Left hindlimb (tissue), 1 donor: ENCODE measurements around the gene TSN.

Experiments
- DNase-seq: peaks from one replicate; pipeline ENCODE4 v3.0.0-alpha.2; 2018

Gene TSN

GRCh38 chr2:121748202-121748601 is 7.2 kb upstream of the TSN start:
- DNase-seq = no peak

DNA sequence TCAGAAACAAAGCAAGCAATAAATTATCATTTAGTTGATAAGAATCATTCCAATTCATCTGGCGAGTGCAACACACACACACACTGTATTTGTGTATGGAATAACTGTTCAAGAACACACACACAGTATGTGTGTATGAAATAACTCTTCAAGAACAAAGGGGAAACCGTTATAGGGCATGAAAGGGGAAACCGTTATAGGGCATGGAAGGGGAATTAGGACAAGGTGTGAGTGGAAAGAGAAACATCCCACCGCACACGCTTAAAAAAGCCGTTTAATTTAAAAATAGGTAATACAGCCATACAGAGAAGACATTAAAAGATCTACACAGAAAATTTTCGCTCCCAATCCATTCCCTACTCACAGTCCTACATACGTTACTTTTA is 607 bp upstream of the TSN start:
- DNase-seq = no peak

DNA sequence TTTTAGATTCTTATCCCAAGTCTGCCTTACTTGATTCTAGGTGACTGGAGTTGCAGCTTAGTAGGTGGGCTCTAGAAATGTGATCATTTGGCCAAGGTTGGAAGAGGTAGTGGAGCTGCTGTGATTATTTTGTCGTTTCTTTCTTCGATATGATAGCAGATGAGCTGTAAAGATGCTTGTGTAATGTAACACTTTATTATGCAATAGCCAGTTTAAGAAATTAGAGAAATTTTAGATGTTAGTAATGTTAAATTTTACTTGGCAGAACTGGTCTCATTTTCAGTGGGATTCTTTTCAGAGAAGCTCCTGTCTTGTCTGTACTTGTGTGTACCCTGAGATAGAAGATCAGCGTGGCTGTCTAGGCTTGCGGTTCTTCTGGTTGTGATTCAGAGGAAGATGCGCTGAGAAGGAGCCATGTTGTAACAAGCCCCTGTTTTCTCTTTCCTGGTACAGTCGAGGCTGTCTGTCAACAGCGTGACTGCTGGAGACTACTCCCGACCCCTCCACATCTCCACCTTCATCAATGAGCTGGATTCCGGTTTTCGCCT is 9.3 kb downstream of the TSN start:
- DNase-seq = no peak

GRCh38 chr2:121766624-121767023 is 11.2 kb downstream of the TSN start:
- DNase-seq = no peak

DNA sequence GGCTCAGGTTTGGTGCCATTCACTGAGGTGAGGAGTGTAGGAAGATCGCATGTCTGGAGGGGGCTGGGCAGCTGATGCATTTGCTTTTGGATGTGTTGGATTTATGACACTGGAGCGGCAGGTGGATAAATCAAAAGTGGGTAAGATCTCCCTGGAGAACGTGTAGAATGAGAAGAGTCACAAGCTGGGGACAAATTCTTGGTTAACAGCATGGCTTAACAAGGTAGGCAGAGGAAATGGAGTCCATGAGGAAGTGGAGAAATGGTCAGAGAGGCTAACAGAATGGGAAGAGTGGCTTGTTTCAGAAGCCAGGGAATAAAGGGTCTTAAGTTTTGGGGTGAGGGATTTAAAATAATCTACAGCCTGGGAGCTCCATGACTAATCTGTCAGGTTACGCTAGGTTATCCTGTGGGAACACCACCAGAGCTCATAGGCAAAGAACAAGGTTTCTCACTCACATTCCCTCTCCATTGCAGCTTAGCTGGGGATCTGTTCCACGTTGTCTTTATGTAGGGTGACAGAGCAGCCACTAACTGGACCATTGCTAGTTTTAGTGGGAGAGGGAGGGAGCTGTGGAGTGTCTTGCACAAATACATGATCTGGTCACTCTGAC is 12.8 kb downstream of the TSN start:
- no peak for DNase-seq

GRCh38 chr2:121771976-121772742 is 16.7 kb downstream of the TSN start:
- no peak for DNase-seq

DNA sequence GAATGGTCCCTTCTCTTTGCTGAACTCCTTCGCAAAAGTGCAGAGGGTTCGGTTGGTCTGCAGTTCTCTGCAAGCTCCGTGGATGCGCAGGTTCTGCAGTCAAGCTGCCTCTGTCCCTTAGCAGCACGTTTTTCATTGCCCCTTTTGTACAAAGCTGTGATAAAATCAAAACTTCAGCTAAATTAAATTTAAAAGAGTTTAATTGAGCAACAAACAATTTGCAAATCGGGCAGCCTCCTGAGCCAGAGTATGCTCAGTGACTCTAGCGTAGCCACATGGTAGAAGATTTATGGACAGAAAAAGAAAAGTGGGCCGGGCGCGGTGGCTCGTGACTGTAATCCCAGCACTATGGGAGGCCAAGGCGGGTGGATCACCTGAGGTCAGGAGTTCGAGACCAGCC is 18.8 kb downstream of the TSN start:
- no peak for DNase-seq

DNA sequence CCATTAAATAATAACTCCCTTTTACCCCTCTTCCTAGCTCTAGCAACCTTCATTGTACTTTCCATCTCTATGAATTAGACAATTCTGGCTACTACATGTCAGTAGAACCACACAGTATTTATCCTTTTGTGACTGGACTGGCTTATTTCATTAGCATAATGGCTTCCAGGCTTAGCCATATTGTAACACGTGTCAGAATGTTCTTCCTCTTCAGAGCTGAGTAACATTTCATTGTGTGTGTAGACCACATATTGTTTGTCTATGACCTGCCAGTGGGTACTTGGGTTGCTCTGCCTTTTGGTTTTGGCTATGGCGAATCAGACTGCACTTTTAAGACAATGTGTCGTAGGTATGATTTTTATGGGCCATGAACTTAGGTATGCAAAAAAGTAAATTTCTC is 20.9 kb downstream of the TSN start:
- no peak for DNase-seq

DNA sequence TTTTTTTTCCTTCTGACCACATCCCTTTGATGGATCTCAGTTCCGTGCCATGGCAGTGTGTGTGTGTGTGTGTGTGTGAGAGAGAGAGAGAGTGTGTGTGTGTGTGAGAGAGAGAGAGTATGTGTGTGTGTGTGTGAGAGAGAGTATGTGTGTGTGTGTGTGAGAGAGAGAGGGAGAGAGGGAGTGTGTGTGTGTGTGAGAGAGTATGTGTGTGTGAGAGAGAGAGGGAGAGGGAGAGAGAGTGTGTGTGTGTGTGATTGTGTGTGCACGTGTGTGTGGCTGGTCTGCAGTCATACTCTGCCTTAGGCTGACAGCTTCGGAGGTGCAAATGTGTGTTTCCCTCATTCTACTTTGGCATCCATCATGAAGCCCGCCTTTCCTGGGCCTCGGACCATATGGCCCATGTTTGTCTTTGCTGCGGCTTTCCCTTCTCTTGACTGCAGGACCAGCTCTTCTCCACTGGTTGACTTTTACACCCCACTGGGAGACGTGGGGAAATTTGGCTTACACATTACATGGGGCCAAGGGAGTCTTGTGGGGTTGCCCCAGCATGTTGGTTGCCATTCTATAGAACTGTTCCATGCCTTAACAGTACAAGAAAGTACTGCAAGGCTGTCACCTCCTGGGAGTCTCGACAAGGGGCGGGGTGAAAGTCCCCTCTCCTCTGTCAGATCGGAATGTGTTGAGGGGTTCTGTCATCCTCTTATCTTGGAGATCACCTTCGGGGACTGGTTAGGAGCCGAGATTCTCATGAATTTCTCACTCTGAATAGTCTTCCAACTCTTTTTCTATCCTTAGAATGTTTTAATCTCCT is 21.6 kb downstream of the TSN start:
- DNase-seq = no peak

DNA sequence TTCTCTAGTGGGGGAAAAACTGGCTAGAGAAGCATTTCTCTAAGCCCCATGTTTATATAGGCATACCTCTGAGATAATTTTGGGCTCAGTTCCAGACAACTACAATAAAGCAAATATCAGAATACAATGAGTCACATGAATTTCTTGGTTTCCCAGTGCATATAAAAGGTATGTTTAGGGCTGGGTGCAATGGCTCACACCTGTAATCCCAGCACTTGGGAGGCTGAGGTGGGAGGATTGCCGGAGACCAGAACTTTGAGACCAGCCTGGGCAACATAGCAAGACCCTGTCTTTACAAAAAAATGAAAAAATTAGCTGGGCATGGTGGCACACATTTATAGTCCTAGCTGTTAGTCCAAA is 22.2 kb downstream of the TSN start:
- no peak for DNase-seq

DNA sequence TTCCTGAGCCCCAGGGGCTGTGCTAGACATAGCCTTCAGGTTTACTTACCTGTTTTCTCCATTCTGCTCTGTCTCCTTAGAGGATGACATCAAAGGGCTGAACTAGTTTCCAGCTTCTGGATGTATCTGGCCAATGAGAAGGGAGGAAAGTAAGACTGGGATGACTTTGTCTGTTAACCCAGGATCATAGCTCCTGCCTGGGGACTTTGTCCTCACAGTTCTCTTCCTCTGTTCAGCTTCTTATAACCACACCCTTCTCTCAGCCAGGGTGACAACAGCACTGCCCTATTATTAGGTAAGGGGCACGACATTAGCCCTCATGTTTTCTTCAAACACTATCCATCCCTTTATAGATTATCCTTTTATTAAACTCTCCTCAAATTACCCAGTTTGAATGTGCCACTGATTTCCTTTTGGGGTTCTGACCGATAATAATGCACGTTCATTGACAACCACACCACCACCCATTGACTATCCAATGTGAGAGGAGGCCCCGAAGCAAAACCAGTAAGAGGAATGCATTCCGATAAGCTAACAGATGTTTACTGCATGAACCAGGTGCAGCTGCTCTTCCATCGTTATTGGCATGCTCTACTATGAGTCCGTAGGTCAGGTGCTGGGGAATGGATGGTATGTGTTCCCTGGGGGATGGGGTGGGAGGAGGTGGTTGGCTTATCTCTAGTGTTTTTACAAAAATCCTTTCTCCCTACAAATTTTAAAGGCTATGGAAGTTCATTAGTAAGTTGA is 23.5 kb downstream of the TSN start:
- no peak for DNase-seq

DNA sequence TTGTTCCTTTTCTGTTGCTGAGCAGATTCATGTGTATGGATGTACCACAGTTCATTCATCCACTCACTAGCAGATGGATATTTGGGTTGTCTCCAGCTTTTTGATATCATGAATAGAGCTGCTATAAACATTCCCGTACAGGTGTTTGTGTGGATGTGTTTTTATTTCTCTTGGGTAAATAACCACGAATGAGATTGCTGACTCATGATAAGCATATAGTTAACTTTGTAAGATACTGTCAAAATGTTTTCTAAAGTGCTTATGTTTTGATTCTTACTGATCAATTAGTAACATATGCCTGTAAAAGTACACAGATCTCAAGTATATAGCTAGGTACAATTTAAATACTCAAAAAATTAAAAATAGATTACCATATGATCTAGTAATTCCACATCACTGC is 27.7 kb downstream of the TSN start:
- DNase-seq = no peak

GRCh38 chr2:121788685-121789084 is 33.2 kb downstream of the TSN start:
- DNase-seq = no peak

DNA sequence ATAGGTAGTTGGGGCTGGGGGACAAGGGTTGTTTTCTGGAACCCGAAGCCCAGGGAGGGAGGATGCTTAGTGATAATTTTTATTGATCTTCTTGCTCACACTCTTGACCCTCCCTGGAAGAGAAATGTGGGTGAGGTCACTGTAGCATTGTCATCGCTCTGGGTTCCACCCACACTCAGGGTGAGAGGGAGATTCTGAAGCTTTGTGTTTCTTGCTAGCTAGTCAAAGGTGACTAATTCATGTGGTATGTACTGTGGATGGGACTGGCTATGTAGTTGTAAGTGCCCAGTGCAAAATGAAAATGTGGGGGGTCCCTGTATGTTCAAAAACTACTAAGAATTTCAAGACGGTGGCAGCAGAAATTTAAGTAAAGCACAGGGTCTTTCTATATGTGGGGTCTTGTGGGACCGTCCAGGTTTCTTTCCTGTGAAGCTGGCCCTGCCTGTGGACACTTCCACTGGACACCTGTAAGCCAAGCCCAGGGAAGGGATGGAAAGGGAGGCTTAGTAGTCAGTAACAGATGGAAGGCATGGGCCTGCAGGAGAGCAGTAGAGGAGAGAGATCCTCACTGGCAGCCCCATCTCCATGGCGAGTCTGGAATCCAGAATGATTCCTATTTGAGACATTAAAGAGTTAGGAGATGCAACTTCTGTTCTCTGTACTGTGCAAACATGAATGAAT is 35.0 kb downstream of the TSN start:
- no peak for DNase-seq

GRCh38 chr2:121791290-121791689 is 35.8 kb downstream of the TSN start:
- no peak for DNase-seq

DNA sequence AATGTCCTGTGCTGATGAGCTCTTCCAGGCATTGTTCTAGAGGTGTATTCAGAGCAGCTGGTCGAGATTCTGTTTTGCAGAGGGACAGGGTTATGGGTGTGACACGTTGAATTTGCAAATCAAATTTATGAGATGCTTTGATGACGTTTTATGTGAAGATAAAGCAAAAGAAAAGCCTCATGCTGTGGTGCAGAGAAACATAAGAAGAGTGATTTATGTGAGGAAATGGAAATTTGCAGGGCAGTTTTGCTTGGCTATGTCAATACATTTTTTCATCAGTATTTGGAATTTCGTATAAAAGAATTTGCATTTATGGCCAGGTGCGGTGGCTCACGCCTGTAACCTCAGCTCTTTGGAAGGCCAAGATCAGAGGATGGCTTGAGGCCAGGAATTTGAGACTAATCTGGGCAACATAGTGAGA is 36.4 kb downstream of the TSN start:
- no peak for DNase-seq

DNA sequence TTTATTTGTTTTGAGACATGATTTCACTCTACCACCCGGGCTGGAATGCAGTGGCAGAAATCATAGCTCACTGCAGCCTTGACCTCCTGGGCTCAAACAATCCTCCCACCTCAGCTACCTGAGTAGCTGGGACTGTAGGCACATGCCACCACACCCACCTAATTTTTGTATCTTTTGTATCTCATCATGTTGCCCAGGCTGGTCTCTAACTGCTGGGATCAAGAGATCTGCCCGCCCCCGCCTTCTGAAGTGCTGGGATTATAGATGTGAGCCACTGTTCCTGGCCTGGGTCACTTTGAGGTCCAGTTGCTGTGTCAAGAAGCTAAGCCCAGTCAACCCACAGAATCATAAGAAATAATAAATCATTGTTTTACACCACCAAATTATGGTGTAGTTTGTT is 38.4 kb downstream of the TSN start:
- no peak for DNase-seq

GRCh38 chr2:121794233-121794632 is 38.8 kb downstream of the TSN start:
- DNase-seq = no peak

GRCh38 chr2:121796239-121796638 is 40.8 kb downstream of the TSN start:
- no peak for DNase-seq

- DNase-seq = no peak
Observed at GRCh38 chr2:121798617-121799016, 43.2 kb downstream of the TSN start.

DNA sequence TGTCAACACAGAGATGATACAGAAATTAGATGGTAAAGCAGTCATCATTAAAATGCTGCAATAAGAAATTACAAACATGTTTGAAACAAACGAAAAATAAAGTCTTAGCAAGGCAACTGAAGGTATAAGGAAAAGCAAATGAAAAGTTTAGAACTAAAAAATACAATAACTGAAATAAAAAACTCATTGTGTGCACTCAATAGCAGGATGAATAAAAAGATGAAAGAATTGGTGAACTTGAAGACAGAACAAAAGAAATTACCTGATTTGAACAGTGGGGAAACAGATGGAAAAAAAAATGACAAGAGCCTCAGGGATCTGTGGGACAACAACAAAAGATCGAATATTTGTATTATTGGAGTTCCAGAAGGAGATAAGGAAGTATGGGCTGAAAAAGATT is 46.5 kb downstream of the TSN start:
- DNase-seq = no peak

DNA sequence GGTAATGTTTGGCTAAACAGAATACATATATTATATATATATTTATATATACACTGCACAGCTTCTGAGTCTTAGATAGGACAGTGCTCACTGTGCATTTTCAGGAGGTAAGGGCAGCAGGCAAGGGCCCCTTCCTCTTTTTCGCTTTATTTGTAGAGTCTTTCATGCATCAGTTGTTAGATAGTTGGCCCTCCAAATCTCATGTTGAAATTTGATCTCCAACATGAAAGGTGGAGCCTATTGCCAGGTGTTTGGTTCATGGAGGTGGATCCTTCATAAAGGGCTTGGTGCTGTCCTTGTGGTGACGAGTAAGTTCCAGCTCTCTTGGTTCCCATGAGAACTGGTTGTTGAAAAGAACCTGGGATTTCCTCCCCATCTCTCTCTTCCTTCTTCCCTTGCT is 48.1 kb downstream of the TSN start:
- DNase-seq = no peak

DNA sequence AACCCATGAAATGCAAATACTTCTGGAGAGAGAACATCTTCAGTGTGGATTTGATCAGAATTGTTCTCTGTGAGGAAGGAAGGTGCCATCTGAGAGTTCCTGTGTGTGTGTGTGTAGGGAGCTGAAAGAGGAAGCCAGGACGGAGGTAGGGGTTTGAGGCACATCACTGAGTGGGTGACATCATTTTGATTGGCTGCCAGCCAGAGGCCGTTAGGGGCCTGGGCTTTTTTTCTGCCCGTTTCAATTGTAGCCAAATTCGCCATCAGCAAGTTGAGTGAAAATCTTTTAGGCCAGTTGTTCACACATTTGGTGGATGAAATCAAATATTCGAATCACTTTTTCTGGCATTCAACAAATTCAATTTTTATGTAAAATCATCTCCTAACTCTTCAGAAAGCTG is 48.9 kb downstream of the TSN start:
- DNase-seq = no peak
